HG02884 (cell line): Measurements from ENCODE around the gene KCNH1.
A peak's percentile ranks its signal among the peaks of the same experiment; 100 is the strongest.
"Not testable (repeated sequence)": the region's sequence is repeated elsewhere in the genome, so short reads cannot be mapped to it uniquely, and the experiment has no call there.

Experiments
- ATAC-seq: cut with Tn5 transposase; IDR thresholded peaks from one replicate; pipeline ENCODE4 v1.9.1; 2021; ENCODE audit warnings: mild to moderate bottlenecking, moderate library complexity; ENCODE audit not compliant: unreplicated experiment

The KCNH1 gene

DNA sequence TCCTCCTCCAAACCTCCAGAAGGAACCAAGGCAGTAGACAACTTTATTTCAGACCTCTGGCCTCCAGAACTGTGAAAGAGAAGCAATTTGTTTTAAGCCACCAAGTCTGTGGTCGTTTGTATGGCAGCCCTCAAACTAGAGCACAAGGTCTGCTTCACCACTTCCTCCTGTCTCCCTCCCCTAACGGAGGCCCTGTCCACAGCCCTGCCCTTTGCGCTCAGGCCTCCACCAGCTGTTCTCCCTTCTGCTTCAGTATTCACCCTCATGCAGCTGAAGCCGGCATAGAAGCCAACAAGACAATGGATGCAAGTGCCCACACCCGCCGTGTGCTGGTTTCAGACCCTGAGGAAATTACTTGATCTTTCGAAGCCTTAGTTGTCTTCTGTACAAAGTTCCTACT, 441.2 kb downstream of the KCNH1 start:
- peak; percentile 27 for ATAC-seq

DNA sequence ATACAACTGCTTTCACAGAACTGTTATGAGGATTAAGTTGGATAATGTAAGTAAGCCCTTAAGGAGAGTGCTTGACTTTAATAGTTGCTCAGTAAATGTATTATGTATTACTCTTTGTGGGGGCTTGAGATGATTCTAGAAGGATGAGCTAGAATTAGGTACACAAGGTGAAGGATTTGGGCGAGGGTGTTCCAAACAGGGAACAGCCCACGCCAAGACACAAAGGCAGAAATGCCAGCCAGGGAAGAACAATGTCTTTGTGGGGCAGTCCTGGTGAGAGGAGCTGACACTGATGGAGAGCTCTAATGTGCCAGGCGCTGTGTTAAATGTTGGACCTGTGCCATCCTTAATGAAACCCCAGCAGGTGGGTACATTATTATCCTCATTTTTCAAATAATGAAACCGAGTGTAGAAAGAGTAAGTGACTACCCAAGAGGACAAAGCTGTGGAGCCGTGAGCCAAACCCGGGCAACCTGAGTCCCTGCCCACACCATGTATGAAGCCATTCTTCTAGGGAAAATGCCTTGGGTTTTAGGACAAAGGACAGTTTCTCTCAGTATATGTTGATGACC, 442.8 kb downstream of the KCNH1 start:
- ATAC-seq: no peak

DNA sequence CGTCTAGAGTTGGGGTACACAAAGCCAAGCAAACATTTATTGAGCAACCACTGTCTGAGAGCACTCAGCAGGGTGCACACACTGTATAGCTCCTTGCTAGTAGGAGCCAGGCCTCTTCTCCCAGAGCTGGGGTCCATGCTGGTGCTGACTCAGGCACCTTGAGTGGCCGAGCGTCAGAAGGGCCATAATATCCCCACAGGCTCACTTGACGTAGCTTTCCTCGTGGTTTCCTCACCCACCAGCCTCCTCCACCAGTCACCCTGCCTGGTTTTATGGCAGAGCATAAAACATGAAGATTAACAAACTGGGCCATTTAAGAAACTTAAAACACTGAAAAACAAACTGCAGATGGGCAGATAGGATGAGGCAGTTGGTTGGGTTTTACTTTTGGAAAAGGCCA, 443.7 kb downstream of the KCNH1 start:
- ATAC-seq: no peak

DNA sequence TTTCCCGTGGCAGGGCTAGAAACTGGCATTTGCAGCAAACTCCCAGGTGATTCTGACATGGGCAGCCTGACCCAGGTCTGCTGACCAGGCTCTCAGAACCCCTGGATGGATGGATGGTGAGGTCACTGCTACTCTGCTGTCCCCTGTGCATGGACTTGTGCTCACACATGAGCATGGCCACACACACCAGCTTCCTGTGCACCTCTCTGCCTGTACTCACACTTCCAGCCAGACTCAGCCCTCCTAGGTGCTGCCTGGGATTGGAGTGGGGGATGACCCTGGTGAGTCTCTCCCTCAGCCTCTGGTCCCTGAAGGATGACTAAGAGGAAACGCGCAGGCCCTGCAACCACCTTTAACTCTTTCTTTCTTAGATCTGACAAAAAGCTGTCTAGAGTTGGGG, 444.1 kb downstream of the KCNH1 start:
- no peak for ATAC-seq

DNA sequence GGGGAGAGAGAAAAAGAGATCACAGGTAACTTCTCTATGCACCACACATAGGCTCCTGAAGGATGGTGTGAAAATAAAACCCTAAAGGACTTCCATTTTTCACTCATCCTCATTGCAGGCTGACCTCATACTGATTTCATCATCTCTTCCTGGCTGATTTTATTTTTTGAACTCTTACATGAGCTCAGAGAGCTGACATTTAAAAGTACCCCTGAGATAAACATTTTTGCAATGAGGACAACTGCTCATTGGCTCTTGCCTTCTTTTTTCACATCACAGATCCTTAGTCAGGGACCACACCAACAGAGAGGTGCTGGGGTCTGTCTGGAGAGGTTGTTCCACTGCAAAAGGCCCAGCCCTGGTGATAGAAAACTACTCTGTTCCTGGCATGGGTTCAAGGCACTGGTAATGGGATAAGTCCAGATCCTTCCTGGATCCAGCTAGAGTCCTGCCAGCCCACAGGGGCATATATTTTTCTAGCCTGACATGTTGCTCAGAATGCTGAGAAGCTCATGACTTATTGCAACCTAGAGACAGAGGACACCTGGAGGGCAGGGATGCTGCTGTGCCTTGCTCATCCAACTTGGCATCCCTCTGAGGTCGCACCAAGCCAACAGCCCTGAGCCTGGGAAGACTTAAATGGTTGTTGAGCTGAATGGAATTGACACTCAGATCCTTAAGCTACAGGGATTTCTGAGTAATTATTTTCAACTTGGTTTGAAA, 445.3 kb downstream of the KCNH1 start:
- no peak for ATAC-seq

DNA sequence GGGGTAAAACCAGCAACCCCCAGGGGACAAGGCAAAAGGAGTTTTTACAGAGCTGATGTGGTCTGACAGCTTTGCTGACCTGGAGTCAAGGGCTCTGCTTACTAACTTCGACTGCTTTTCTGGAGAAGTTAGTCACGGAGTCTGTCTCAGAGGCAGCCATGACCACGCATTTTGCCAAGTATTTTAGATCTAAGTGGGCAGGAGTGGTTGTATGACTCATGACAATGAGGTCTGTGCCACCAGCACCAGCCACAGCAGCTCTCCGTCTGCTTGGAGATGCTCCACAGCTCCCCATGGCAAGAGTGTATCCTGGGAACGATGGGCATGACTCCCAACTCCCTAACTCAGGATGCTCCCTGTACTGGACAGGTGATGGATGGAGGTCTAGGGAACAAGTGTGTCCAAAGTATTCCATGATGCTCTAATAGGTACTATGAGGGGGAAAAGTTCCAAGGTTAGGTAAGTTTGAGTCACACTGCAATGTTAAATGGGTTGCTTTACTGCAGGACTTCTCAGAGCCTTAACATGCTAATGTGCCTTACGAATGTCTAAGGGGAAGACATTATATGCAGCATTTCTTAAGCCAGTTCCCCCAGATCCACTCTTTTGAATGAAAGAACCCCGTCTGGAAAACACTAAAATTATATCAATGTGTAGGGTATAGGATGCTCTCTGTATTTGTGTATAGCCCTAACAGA, 446.2 kb downstream of the KCNH1 start:
- ATAC-seq: no peak

DNA sequence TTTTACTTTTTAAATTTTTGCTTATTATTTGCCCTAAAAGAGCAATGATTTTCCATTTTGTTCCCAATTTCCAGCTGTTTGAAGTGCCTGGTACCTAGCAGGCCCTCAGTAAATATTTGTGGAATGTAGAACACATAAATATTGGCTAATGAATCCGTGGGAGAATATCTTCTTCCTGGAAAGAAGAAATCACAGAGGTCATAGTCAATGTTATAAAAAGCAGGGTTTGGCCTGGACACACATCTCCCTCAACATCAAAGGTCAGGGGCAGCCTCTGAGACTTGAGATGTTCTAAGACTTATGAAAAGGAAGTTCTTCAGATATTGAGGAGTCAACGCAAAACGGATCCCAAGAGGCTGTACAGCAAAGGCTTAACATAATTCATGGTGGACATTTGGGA, 447.1 kb downstream of the KCNH1 start:
- ATAC-seq: no peak

DNA sequence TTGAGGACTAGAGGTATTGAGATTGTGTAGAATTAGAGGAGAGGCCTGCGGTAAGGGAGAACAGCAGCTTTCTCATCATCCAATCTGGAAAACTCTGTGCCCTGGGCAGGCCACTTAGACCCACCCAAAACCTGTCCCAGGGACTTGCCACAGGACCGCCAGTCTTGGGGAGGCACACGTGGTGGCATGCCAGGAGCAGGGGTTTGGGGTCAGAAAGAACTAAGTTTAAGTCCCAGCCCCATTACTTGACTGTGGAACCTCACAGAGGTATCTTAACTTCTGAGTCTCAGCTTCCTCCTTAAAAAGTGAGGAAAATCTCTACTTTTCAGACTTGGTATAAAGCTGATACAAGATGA, 448.7 kb downstream of the KCNH1 start:
- ATAC-seq: no peak

DNA sequence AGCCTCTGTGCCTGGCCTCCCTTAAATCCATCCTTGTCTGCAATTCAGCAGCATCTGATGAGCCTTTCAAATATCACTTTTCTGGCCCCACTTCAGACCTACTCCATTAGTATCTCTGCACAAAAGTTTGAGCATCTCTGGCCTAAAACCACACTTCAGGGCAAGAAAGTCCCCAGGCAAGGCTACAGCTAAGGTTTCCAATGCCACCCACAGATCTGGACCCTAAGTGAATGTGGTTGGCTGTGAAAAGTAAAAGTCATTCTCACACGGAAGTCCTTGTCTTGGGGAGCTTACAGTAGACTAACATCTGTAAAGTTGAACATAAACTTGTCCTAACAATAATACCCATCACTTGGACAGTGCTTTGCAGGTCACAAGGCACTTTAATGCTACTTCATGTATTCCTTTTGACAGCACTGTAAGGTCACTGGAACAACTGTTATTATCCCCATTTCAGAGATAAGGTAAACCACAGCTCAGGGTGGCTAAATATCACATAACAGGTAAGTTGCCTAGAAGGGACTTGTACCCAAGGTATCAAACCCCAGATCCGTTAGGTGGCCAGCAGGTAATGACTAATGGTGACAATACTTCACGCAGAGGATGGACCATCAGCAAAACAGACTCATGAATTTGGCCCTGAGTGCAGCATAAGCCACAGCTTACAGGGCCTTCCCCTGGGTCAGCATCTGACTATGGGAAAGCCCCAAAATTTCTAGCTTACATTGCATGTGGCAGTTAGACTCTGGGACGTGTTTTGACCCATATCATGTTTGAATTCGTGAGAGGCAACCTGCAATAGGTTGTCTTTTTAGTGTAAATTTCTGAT, 449.3 kb downstream of the KCNH1 start:
- peak; percentile 94 for ATAC-seq

DNA sequence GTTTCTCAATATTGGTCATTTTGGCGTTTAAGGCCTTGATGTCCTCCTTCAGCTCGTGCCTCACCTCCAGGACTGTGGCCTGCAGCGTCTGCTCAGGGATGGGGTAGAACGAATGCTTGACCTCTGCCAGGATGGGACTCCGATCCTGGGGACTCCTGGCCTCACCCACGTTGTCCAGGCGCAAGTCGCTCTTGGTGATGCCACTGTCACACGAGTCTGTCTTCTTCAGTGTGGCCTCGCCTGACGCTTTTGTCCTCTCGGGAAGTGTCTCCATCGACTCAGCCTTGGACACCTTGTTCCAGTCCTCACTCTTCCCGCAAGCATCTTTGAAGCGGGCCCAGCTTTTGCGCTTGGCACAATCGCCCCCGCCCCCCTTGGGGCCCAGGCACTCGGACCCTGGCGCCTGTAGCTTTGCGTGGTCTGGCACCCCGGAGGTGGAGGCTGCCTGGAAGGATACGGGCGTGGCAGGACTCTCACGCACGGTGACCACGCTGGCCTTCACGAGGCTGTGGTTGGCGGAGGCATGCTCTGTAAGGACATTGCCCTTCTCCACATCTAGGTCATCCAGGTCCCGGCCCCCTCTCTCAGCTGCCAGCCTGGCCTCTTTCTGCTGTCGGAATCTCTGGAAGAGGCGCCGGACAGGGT, 450.4 kb downstream of the KCNH1 start:
- ATAC-seq: no peak

DNA sequence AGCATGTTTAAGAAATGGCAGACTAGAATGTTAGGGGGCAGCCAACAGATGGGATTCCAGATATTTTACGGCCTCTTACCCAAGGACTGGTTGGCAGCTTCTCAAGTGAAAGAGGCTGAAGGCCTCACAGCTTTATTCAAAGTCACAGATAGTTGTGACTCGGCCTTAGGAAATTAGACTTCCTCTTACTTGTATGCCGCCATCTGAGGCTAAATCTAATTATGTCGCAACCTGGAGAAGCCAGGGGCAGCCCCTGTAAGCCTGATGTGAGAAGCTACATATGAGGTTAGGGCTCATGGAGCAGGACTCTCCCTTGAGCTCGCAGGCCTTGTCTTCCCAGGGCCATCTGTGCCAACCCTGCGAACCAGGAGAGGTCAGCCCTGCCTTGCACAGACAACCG, 452.8 kb downstream of the KCNH1 start:
- ATAC-seq: no peak

DNA sequence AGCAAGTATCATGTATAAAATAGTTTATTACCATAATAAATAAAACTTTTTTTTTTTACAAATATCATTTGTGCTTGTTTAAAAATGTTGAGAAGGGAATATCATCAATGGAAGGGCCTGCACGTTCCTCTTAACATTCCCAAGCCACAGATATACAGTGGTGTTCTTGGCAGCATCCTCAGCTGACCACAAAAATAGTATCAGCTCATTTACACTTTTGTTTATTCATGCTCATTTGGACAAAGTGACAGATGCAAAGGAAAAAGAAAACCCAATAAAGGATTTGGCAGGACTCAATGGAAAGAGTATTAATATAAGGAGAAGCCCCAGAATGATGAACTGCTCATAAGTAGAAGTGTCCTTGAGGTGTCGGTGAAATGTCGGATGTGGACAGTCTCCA, 455.6 kb downstream of the KCNH1 start:
- no peak for ATAC-seq

DNA sequence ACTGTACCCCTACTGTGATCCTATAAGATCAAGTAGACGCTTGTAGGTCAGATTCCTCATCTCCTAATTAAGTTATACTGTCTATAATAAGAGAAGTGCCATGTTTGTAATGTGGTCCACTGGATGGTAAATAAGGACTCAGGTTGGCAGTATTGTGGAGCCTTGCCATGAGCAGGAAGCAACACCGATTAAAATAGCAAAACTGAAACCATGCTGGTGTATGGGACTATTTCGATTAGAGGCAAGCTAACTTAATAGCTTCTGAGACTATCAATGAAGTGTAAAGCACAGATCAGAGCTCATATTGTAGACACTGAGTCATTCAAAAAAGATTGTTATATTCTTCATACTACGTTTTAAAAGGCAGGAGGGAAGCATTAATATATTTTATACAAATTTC, 456.4 kb downstream of the KCNH1 start:
- peak; percentile 65 for ATAC-seq

DNA sequence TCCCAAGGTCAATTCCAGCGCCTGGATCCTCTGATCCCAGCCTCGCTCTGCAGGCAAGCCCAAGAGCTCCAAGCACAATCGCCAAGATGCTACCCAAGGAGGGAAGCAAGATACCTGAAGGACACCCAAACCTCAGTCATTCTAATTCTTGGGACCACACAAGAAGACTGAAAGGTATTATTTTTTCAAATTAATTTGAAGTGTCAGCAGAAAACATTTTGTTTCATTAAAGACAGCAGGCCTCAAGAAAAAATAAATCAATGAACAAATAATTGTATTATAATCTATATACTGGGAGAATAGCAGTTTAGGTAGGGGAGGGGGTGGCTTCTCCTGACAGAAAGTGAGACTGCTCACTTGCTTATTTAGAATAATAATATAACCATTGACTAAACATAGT, 457.4 kb downstream of the KCNH1 start:
- no peak for ATAC-seq

DNA sequence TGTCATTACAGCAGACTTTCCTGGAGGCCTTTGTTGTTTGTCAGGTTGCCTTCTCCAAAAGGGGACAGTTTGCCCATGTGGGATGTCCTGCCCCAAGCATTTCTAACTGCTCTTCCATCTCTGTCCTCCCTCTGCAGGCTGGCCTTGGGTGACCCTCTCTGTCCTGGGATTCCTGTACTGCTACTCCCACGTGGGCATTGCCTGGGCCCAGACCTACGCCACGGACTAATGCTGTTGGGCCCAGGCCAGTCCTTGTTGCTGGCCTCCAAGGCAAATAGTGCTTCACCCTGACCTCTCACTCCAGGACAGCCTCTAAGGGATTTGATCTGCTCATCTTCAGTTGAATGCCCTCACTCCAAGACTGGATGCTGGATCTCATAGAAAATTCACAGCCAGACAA, 459.8 kb downstream of the KCNH1 start:
- no peak for ATAC-seq

DNA sequence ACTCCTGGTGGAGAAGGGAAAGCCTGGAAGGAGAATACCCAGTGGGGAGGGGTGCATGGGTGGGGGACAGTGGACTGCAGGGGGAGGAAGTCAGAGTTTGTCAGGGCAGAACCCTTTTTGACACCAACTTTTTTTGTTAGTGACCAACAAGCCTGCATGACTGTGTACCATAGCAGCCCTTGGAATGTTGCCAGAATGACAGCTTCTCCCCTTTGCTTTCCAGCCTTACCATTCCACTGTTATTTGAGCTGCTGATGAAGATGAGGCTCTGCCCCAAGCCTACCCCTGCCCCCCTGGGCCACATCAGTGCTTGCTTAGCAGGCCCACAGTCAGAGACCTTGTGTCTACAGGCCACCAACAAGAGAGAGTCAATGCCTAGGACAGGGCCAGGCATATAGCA, 464.0 kb downstream of the KCNH1 start:
- ATAC-seq: no peak

DNA sequence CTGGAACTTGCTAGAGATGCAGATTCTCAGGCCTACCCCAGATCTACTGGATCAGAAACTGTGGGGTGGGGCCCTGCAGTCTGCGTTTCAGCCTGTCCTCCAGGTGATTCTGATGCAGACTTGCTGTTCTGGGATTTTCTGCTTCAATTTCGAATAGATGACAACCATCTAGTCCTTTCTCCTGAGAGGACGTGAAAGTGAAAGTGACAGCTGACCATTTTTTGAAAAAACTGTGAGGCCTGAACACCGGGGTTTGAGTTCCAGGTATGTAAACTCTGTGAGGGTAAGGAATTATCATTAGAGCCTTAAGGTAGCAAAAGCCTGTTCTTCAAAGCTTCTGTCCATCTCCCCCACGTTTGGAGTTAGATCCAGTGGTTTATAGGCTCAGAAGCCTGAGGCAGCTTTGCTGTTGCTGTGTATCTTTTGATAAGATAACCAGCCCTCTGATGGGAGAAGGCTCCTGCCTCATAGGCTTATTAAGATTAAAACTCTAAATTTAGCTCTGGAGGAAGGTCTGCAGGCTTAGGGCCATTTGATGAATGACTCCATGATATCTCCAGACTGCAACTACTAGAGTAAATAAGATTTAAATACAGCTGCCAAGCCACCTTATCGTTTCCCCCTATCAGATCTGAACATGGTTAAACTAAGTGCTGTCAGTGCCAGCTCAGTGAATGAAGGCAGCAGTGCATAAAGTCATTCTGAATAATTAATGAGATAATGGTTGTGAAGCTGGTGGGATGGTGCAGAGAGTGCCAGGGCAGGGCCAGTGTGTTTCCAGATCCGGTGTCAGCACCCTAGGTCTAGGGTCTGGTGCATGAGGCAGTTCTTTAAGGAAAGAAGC, 470.0 kb downstream of the KCNH1 start:
- ATAC-seq: no peak

DNA sequence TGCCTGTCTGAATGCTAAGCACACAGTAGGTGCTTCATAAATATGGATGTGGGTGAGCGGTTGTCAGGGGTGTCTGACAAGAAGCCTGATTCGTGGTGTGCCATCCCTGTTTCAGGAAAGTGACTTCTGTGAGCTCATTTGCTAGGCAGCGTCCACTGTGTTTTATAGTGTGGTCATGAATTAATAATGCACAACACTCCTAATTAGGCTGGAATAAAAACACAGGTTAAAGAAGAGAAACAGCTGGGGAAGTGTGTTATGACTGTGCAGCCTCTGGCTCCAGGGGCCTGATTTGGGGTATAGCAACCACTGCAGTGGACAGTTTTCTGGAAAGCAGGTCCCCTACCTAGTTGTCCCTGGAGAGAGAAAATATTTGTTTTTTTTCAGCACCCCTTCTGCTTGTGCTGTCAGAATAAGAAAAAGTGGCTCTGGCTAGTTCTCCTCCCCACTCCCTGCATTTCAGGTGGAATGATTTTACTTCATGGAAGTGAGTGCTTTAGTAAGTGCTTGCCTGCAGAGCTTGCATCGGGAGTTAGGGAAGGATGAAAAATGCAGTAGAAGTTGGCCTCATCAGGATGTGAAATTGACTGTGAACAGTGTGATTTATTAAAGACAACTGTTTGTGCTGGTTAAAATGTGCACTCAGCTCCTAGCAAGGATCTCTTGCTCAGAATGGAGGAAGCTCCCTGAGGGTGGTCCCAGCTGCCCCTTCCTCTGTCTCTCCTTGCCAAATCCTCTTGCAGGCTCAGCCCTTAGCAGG, 471.5 kb downstream of the KCNH1 start:
- ATAC-seq: no peak

DNA sequence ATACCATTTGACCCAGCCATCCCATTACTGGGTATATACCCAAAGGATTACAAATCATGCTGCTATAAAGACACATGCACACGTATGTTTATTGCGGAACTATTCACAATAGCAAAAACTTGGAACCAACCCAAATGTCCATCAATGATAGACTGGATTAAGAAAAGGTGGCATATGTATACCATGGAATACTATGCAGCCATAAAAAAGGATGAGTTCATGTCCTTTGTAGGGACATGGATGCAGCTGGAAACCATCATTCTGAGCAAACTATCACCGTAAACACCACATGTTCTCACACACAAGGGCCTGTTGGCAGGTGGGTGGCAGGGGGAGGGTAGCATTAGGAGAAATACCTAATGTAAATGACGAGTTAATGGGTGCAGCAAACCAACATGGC, 472.4 kb downstream of the KCNH1 start:
- not testable (repeated sequence) for ATAC-seq

DNA sequence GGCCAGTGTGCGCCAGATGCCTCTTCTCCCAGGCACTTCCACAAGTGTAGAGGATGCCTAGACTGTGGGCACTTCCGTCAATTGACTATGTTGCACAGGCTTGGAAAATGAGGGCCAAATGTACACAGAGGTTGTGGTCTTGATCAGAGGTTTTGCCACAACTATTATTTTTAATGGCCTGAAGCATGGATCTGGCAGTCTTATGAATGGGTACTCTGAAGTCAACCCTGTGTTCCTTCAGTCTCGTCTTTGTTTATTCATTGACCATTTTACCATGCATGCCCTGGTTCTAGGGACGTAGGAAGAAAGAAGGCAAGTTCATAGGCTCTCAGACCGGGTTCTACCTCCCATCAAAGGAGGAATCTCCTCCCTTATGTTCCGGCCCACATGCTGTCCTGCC, 476.1 kb downstream of the KCNH1 start:
- no peak for ATAC-seq
